ENCODE results near the gene CSNK1G1.
"Not testable (repeated sequence)": the region's sequence is repeated elsewhere in the genome, so short reads cannot be mapped to it uniquely, and the experiment has no call there.

The CSNK1G1 gene

DNA sequence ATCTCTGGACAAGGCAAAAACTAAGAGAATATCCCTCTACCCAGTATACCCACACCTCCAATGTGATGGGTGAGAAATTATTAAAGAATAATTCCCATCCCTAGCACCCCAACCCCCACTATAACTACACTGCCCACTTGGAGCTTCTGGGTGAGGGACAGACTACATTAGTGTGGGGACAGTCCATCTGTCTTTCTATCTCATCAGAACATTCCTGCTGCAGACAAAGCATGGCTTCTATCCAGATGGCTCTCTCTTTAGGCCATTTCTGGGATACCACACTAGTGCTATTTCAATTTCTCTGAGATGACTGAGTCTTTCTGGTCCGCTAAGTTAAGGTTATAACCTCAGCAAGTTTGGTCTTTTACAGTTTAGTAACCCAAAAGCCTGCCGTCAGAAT lies 6.6 kb downstream of the CSNK1G1 start:
- DNase-seq (ENCODE audit: low read depth, low spot score): no peak

- peak; percentile 27 for DNase-seq (ENCODE audit: low read depth, low spot score)
Measured at GRCh38 chr15:64348455-64348854, 7.5 kb downstream of the CSNK1G1 start.

DNA sequence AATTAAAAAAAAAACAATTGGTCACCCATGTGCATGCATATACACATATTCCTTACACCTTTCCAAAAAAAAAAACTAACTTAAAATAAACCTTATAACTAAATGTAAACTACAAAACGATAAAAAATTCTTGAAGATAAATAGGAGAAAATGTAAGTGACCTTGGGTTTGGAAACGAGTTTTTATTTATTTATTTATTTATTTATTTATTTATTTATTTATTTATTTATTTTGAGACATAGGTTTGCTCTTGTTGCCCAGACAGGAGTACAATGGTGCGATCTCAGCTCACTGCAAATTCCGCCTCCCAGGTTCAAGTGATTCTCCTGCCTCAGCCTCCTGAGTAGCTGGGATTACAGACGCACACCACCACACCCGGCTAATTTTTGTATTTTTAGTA lies 9.7 kb downstream of the CSNK1G1 start:
- DNase-seq (ENCODE audit: low read depth, low spot score): not testable (repeated sequence)

DNA sequence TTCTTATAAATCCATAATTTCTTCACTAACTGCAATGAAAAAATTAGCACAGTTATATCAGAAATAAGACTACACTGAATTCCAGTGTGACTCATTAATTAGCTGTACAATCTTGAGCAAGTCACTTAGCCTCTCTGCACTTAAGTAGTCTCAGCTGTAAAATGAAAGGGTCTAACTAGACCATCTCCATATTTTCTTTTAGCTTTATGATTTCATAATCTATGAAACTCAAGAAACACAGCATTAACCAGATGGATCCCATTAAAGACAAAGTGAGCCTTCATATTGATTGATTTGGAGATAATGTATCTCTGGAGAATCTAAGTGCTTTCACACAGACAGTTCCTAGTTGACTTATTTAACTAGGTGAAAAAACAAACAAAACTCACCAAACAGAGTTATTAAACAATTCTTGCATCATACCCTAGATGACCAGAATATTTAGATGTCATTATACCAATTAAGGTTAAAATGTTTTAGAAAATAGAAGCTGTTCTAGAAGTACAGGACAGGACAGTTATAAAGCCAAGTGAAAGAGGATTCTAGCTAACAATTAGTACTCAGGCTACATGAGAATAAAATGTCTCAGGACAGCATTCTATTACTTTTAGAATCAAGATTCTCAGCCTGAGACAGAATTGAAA lies 11.2 kb downstream of the CSNK1G1 start:
- DNase-seq (ENCODE audit: low read depth, low spot score): peak; percentile 22

- DNase-seq (ENCODE audit: low read depth, low spot score): no peak
Measured at GRCh38 chr15:64343841-64344240, 12.1 kb downstream of the CSNK1G1 start.

DNA sequence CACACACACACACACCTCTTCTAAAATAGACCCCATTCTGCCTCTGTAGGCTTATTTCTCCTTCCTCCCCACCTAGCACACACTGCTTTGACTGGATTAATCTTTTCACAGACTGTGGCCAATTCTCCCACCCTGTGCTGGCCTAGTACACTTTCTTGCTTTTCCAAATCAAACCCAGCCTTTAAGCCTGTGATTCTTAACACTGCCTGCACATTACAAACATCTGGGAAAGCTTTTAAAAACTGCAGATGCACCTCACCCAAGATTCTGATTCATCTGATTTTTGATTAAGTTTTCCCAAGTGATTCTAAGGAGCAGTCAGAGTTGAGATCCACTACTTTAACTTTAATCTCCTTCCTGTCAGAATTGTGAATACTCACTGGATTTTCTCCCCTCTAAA lies 12.8 kb downstream of the CSNK1G1 start:
- DNase-seq (ENCODE audit: low read depth, low spot score): no peak

GRCh38 chr15:64341961-64342360 lies 14.0 kb downstream of the CSNK1G1 start:
- no peak for DNase-seq (ENCODE audit: low read depth, low spot score)

DNA sequence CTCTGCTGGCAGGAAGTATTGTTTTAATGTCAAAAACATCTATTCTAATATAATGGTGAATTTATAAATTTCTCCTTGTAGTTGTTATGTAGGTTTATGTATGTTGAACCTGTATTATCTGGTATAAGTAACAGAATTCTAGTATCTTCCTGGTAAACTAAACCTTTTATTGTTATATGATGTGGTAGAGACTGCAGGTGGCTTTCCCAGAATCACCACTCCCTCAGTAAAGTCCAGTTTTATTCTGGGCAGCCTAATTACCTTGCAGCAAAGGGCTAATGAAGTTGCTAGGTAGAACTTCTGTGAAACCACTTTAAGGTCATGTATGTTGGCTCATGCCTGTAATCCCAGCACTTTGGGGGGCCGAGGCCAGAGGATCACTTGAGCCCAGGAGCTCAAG lies 15.6 kb downstream of the CSNK1G1 start:
- no peak for DNase-seq (ENCODE audit: low read depth, low spot score)

DNA sequence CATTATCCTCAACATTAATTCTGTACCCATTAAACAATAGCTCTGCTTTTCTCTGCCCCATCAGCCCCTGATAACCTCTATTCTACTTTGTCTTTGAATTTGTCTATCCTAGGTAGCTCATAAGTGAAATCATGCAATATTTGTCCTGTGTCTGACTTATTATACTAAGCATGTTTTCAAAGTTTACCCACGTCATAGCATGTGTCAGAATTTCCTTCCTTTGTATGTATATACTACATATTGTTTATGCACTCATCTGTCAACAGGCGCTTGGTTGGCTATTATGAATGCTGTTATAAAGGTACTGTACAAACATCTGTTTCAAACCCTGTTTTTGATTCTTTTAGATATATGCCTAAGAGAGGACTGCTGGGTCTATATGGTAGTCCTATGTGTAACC lies 18.2 kb downstream of the CSNK1G1 start:
- no peak for DNase-seq (ENCODE audit: low read depth, low spot score)

GRCh38 chr15:64333986-64334929 lies 21.7 kb downstream of the CSNK1G1 start:
- no peak for DNase-seq (ENCODE audit: low read depth, low spot score)

DNA sequence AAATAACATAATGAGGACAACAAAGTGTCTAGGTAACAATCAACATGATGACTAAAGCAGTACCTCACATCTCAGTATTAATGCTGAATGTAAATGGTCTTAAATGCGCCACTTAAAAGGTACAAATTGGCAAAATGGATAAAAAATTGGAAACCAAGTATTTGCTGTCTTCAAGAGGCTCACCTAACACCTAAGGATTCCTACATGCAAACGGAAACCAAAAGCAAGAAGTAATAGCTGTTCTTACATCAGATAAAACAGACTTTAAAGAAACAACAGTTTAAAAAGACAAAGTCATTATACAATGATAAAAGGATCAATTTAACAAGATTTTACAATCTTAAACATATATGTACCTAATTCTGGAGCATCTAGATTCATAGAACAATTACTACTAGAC lies 22.5 kb downstream of the CSNK1G1 start:
- no peak for DNase-seq (ENCODE audit: low read depth, low spot score)

GRCh38 chr15:64331668-64332067 lies 24.3 kb downstream of the CSNK1G1 start:
- DNase-seq (ENCODE audit: low read depth, low spot score): not testable (repeated sequence)

DNA sequence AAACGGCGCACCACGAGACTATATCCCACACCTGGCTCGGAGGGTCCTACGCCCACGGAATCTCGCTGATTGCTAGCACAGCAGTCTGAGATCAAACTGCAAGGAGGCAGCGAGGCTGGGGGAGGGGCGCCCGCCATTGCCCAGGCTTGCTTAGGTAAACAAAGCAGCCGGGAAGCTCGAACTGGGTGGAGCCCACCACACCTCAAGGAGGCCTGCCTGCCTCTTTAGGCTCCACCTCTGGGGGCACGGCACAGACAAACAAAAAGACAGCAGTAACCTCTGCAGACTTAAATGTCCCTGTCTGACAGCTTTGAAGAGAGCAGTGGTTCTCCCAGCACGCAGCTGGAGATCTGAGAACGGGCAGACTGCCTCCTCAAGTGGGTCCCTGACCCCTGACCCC lies 29.0 kb downstream of the CSNK1G1 start:
- not testable (repeated sequence) for DNase-seq (ENCODE audit: low read depth, low spot score)

DNA sequence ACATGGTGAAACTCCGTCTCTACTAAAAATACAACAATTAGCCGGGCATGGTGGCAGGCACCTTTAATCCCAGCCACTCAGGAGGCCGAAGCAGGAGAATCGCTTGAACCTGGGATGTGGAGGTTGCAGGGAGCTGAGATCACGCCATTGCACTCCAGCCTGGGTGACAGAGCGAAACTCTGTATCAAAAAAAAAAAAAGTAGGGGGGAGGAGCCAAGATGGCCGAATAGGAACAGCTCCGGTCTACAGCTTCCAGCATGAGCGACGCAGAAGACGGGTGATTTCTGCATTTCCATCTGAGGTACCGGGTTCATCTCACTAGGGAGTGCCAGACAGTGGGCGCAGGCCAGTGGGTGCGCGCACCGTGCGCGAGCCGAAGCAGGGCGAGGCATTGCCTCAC lies 29.5 kb downstream of the CSNK1G1 start:
- DNase-seq (ENCODE audit: low read depth, low spot score): not testable (repeated sequence)

- DNase-seq (ENCODE audit: low read depth, low spot score): no peak
Measured at GRCh38 chr15:64324165-64324877, 31.7 kb downstream of the CSNK1G1 start.

DNA sequence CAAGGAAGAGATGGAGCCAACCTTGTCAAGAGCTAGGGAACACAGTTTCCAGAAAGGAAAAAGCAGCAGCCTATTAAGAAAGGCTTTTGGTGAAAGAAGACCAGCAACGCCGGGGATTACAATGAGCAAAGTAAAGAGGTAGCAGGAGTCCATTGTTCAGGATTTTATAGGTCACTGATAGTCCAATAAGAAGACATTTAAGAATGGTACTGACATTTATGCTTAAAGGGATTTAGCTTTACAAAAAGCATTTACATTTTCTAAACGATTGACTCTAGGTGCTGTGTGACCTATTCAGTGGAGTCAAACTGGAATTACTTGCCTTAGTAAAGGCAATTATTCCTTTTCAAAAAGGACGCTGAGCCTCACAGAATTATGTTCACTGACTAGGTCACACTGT lies 40.8 kb downstream of the CSNK1G1 start:
- DNase-seq (ENCODE audit: low read depth, low spot score): peak; percentile 4

DNA sequence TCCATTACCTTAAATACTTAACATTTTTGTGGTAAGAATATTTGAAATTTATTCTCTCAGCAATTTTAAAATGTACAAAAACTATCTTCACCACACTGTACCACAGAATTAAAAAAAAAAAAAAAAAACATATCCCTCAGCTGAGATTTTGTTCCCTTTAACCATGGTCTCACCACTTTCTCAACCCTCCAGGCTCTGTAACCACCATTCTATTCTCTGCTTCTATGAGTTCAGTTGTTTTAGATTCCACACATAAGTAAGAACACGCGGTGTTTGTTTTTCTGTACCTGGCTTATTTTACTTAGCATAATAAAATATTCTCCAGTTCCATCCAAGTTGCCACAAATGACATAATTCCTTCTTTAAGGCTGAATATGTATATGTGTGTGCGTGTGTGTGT lies 41.5 kb downstream of the CSNK1G1 start:
- DNase-seq (ENCODE audit: low read depth, low spot score): peak; percentile 52

DNA sequence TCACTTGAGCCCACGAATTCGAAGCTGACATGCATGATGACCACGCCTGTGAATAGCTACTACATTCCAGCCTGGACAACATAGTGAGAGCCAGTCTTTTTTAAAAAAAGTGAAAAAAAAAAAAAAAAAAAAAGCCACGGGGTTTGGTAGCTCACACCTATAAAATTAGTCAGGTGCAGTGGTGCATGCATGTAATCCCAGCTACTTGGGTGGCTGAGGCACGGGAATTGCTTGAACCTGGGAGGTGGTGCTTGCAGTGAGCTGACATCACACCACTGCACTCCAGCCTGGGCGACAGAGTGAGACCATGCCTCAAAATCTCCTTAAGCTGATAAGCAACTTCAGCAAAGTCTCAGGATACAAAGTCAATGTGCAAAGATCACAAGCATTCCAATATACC lies 44.4 kb downstream of the CSNK1G1 start:
- DNase-seq (ENCODE audit: low read depth, low spot score): no peak

DNA sequence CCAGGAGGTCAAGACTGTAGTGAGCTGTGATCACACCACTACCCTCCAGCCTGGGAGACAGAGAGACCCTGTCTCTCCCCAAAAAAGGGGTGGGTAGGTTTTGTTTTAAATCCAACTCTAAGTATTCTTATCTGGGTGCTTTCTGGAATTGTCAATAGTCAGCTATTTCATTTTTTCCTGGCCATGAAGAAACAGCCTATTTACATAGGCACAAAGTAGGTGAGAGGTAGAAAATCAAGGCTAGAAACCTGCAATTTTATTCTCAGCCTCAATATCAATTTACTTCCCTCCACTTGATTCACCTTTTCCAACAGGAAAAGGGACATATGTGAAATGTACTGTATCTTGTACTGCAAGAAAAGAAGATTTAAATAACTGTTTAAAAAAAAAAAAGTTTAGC lies 45.9 kb downstream of the CSNK1G1 start:
- DNase-seq (ENCODE audit: low read depth, low spot score): no peak

DNA sequence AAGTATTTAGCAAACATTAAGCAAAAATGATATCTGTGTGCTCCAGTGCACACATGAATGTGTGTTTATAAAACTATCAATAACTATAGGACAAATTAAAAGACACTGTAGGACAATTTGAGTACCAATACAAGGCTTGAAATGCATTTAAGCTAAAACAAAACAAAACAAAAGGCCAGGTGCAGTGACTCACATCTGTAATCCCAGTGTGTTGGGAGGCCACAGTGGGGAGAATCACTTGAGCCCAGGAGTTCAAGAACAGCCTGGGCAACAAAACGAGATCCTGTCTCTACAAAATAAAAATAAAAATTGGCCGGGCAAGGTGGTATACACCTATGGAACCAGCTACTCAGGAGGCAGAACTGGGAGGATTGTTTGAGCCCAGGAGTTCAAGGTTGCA lies 50.7 kb downstream of the CSNK1G1 start:
- DNase-seq (ENCODE audit: low read depth, low spot score): no peak

- no peak for DNase-seq (ENCODE audit: low read depth, low spot score)
Measured at GRCh38 chr15:64289550-64289949, 66.4 kb downstream of the CSNK1G1 start.

- peak; percentile 28 for DNase-seq (ENCODE audit: low read depth, low spot score)
Measured at GRCh38 chr15:64288999-64289398, 67.0 kb downstream of the CSNK1G1 start.
